CD14-positive monocyte (primary cell): ENCODE measurements around the gene LINGO4. TPM values are rescaled to one million over a fixed set of nuclear protein-coding genes. Genes with fewer than 3 reads are reported as not detected.
A peak's percentile ranks its signal among the peaks of the same experiment; 100 is the strongest.

Experiments
- DNase-seq, 3 donors: peaks; one replicate each; pipeline ENCODE4 v3.0.0-alpha.2; 2011 to 2022
- H2AFZ ChIP-seq: 2 replicates; pipeline ENCODE4 v1.6.0; 2012; ENCODE audit warnings: mild to moderate bottlenecking, low read depth, low read length, inconsistent platforms; ENCODE audit not compliant: insufficient read depth, poor library complexity, severe bottlenecking
- H3K27ac ChIP-seq, 2 donors: 1 replicate in 1 of 2; 2 replicates in 1 of 2; pipeline ENCODE4 v1.5.1; 2012 to 2013; ENCODE audit warnings: low read length in 2 of 2, control low read depth in 1 of 2, inconsistent platforms in 1 of 2, low read depth in 1 of 2, mild to moderate bottlenecking in 1 of 2
- H3K27me3 ChIP-seq, 2 donors: one replicate each; pipeline versions ENCODE4 v1.6.0 to v1.6.1; 2011 to 2013; ENCODE audit warnings: low read length in 2 of 2; ENCODE audit not compliant: control insufficient read depth in 2 of 2, insufficient read depth in 2 of 2
- H3K36me3 ChIP-seq, 2 donors: replicated peaks in 1 of 2; 1 replicate in 1 of 2; 2 replicates in 1 of 2; pipeline versions ENCODE4 v1.5.1 to v1.6.1; 2012 to 2013; ENCODE audit warnings: low read length in 2 of 2, control low read depth in 1 of 2, inconsistent platforms in 1 of 2, mild to moderate bottlenecking in 1 of 2; ENCODE audit not compliant: insufficient read depth in 2 of 2, control insufficient read depth in 1 of 2
- H3K4me1 ChIP-seq, 2 donors: 1 replicate in 1 of 2; 2 replicates in 1 of 2; pipeline versions ENCODE4 v1.5.1 to v1.6.1; 2012 to 2013; ENCODE audit warnings: low read length in 2 of 2, control low read depth in 1 of 2, inconsistent platforms in 1 of 2, mild to moderate bottlenecking in 1 of 2, moderate library complexity in 1 of 2; ENCODE audit not compliant: insufficient read depth in 2 of 2, control insufficient read depth in 1 of 2
- H3K4me2 ChIP-seq: replicated peaks from 2 replicates; pipeline ENCODE3; 2012; ENCODE audit warnings: low read length, moderate library complexity, mild to moderate bottlenecking; ENCODE audit not compliant: poor library complexity, severe bottlenecking; ENCODE audit errors: extremely low read depth
- H3K4me3 ChIP-seq, 3 experiments: fragments of 200-600 bp in 1 of 3; sonication (generic) in 1 of 3; replicated peaks in 1 of 3; 1 replicate in 2 of 3; 2 replicates in 1 of 3; pipeline ENCODE4 v1.5.1; 2011 to 2013; ENCODE audit warnings: low read length in 3 of 3, mild to moderate bottlenecking in 3 of 3, control low read depth in 2 of 3, low read depth in 2 of 3, inconsistent platforms in 1 of 3, moderate library complexity in 1 of 3
- H3K79me2 ChIP-seq: 2 replicates; pipeline ENCODE4 v1.6.0; 2012; ENCODE audit warnings: mild to moderate bottlenecking, control low read depth, inconsistent platforms, low read length, moderate library complexity; ENCODE audit not compliant: insufficient read depth
- H3K9ac ChIP-seq: 2 replicates; pipeline ENCODE4 v1.6.0; 2017; ENCODE audit warnings: low read length, mild to moderate bottlenecking; ENCODE audit not compliant: insufficient read depth, poor library complexity, severe bottlenecking
- H3K9me3 ChIP-seq, 2 donors: replicated peaks in 1 of 2; 1 replicate in 1 of 2; 2 replicates in 1 of 2; pipeline versions ENCODE4 v1.5.1 to v1.6.1; 2012 to 2013; ENCODE audit warnings: low read length in 2 of 2, control low read depth in 1 of 2; ENCODE audit not compliant: control insufficient read depth in 1 of 2, insufficient read depth in 1 of 2
- H4K20me1 ChIP-seq: 2 replicates; pipeline ENCODE4 v1.6.0; 2012; ENCODE audit warnings: mild to moderate bottlenecking, low read length, control low read depth, moderate library complexity; ENCODE audit not compliant: insufficient read depth
- H3K27ac Mint-ChIP-seq, 7 donors: one replicate each; pipeline ENCODE4 v1.8.0; 2020; ENCODE audit warnings: mild to moderate bottlenecking in 7 of 7, mixed read lengths in 7 of 7, moderate library complexity in 6 of 7, inconsistent platforms in 2 of 7
- H3K27me3 Mint-ChIP-seq, 3 donors: one replicate each; pipeline ENCODE4 v1.8.0; 2021 to 2022; ENCODE audit warnings: low read depth in 3 of 3, mild to moderate bottlenecking in 3 of 3, mixed read lengths in 3 of 3, moderate library complexity in 3 of 3, inconsistent platforms in 1 of 3
- H3K36me3 Mint-ChIP-seq, 2 donors: one replicate each; pipeline ENCODE4 v1.8.0; 2020; ENCODE audit warnings: mixed read lengths in 2 of 2, inconsistent platforms in 1 of 2, mild to moderate bottlenecking in 1 of 2
- H3K4me1 Mint-ChIP-seq: one replicate; pipeline ENCODE4 v1.8.0; 2020; ENCODE audit warnings: mild to moderate bottlenecking, mixed read lengths
- H3K4me3 Mint-ChIP-seq, 2 donors: one replicate each; pipeline ENCODE4 v1.8.0; 2020; ENCODE audit warnings: mild to moderate bottlenecking in 2 of 2, mixed read lengths in 2 of 2, moderate library complexity in 1 of 2
- H3K9me3 Mint-ChIP-seq, 7 donors: one replicate each; pipeline ENCODE4 v1.8.0; 2020 to 2022; ENCODE audit warnings: mixed read lengths in 7 of 7, mild to moderate bottlenecking in 6 of 7, moderate library complexity in 6 of 7, inconsistent platforms in 2 of 7
- WGBS: methylation state at CpG from one replicate; pipeline ENCODE4 v1.1.5; 2013; ENCODE audit warnings: missing lambda C conversion rate; ENCODE audit not compliant: insufficient coverage; 5-methylcytosine and 5-hydroxymethylcytosine counted together
- intact Hi-C, 2 donors: fragments of 100-400 bp; cut with micrococcal nuclease; formaldehyde crosslinking; loops; one replicate each; pipeline versions ENCODE4 v1.15.0 to v1.15.1; 2023
- polyA plus RNA-seq, 3 donors: library from polyadenylated mRNA; depleted of rRNA in 1 of 3; unstranded in 2 of 3; stranded (reverse) in 1 of 3; fragments of 300-500 nt in 2 of 3; fragments of >200 nt in 1 of 3; fragmentation: Illumina TruSeq in 2 of 3; gene quantifications; 1 replicate in 2 of 3; 2 replicates in 1 of 3; pipeline ENCODE4 v1.2.3, GENCODE V29; 2012 to 2021
- small RNA-seq: library from RNA; depleted of rRNA; stranded (forward); fragments of <200 nt; gene quantifications from one replicate; pipeline ENCODE3, GENCODE V24; 2012; ENCODE audit warnings: low read depth; ENCODE audit not compliant: insufficient read length
- TF ChIP-seq, protein P1 (sequence below): fragments of 200-600 bp; IDR thresholded peaks from one replicate; pipeline ENCODE4 v1.8.0; 2022; ENCODE audit warnings: antibody characterized with exemption, mild to moderate bottlenecking

Gene LINGO4
- polyA plus RNA-seq, 3 donors = not detected

DNA sequence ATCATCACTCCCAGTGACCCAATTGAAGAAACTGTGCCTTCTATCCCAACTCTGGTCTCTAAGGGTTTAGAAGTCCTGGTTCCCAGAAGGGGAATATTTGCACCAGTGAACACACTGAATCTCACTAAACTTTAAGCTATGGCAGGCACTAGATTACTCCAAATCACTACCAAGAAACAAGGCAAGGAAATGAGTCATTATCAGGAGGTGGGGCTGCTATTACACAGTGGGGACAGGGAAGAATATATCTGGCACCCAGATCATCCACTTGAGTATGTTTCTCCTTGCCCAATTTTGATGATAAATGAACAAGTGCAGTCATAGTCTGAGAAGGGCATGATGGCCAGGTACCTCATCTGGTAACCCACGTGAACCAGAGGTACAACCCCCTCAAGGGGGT is 48.9 kb downstream of the LINGO4 start:
- no peak overlapping the region for H3K4me3 ChIP-seq
- H3K9ac ChIP-seq = no peak overlapping the region
- no peak overlapping the region for H3K4me3 Mint-ChIP-seq
- DNase-seq = peak in 1 of 3 donors; percentile 20
- no peak overlapping the region for H2AFZ ChIP-seq
- H3K36me3 Mint-ChIP-seq = peaks cover 31 to 45% of the 10 kb centered on the region in 2 donors
- no CpG with 5 or more reads among the region's 1 CpG for WGBS
- H3K27ac ChIP-seq = no peak overlapping the region
- peak overlapping the region in 1 of 7 donors; percentile 39 for H3K27ac Mint-ChIP-seq
- TF ChIP-seq, protein P1, sequence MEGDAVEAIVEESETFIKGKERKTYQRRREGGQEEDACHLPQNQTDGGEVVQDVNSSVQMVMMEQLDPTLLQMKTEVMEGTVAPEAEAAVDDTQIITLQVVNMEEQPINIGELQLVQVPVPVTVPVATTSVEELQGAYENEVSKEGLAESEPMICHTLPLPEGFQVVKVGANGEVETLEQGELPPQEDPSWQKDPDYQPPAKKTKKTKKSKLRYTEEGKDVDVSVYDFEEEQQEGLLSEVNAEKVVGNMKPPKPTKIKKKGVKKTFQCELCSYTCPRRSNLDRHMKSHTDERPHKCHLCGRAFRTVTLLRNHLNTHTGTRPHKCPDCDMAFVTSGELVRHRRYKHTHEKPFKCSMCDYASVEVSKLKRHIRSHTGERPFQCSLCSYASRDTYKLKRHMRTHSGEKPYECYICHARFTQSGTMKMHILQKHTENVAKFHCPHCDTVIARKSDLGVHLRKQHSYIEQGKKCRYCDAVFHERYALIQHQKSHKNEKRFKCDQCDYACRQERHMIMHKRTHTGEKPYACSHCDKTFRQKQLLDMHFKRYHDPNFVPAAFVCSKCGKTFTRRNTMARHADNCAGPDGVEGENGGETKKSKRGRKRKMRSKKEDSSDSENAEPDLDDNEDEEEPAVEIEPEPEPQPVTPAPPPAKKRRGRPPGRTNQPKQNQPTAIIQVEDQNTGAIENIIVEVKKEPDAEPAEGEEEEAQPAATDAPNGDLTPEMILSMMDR = no peak
- H3K9me3 ChIP-seq = no peaks in the 10 kb centered on the region
- peaks cover 2 to 5% (median 5%) of the 10 kb centered on the region in 3 donors for H3K27me3 Mint-ChIP-seq
- intact Hi-C loops = no loop called here
- no peaks in the 10 kb centered on the region for H3K9me3 Mint-ChIP-seq
- no peak overlapping the region for H3K4me2 ChIP-seq
- H3K4me1 Mint-ChIP-seq = peaks cover 7% of the 10 kb centered on the region
- peaks cover 20 to 39% of the 10 kb centered on the region in 2 donors for H3K36me3 ChIP-seq
- H3K79me2 ChIP-seq = no peaks in the 10 kb centered on the region
- H4K20me1 ChIP-seq = no peaks in the 10 kb centered on the region
- no peaks in the 10 kb centered on the region for H3K27me3 ChIP-seq
- H3K4me1 ChIP-seq = no peaks in the 10 kb centered on the region

Small RNA genes lying within 50 kb of the gene (small RNA-seq; reads per million reads assigned to genes)
- not detected for gene RF00019

Other genes starting within 250 kb of the LINGO4 start
- 10 to 100 TPM; 40.1 to 57.1 (median 47.6) TPM for gene SNX27, start 193.4 kb downstream of the LINGO4 start, polyA plus RNA-seq
- not detected for gene CELF3, start 88.6 kb downstream of the LINGO4 start, polyA plus RNA-seq
- not detected for gene RIIAD1, start 83.9 kb downstream of the LINGO4 start, polyA plus RNA-seq
- gene MRPL9, start 41.9 kb downstream of the LINGO4 start, polyA plus RNA-seq = 10 to 100 TPM; 25.6 to 56.6 (median 56.4) TPM
- gene TDRKH, start 14.9 kb downstream of the LINGO4 start, polyA plus RNA-seq = 1 to 10 TPM in 2 of 3 donors, under 1 TPM in 1; 0.72 to 1.6 (median 1.1) TPM
- gene RORC, start 26.4 kb upstream of the LINGO4 start, polyA plus RNA-seq = under 1 TPM in 1 of 3 donors, not detected in 2; 0.03 TPM
- not detected for gene C2CD4D, start 34.4 kb upstream of the LINGO4 start, polyA plus RNA-seq
- gene THEM5, start 48.3 kb upstream of the LINGO4 start, polyA plus RNA-seq = not detected
- 1 to 10 TPM; 3.7 to 6.0 (median 4.6) TPM for gene THEM4, start 104.1 kb upstream of the LINGO4 start, polyA plus RNA-seq
- 1,000 to 10,000 TPM in 2 of 3 donors, 100 to 1,000 TPM in 1; 422 to 2,138 (median 2,129) TPM for gene S100A10, start 188.4 kb upstream of the LINGO4 start, polyA plus RNA-seq
- gene S100A11, start 231.6 kb upstream of the LINGO4 start, polyA plus RNA-seq = 1,000 to 10,000 TPM; 1,184 to 3,364 (median 2,621) TPM